ENCODE results near the gene PHKA1.
"Not testable (repeated sequence)": the region's sequence is repeated elsewhere in the genome, so short reads cannot be mapped to it uniquely, and the experiment has no call there.

The PHKA1 gene

DNA sequence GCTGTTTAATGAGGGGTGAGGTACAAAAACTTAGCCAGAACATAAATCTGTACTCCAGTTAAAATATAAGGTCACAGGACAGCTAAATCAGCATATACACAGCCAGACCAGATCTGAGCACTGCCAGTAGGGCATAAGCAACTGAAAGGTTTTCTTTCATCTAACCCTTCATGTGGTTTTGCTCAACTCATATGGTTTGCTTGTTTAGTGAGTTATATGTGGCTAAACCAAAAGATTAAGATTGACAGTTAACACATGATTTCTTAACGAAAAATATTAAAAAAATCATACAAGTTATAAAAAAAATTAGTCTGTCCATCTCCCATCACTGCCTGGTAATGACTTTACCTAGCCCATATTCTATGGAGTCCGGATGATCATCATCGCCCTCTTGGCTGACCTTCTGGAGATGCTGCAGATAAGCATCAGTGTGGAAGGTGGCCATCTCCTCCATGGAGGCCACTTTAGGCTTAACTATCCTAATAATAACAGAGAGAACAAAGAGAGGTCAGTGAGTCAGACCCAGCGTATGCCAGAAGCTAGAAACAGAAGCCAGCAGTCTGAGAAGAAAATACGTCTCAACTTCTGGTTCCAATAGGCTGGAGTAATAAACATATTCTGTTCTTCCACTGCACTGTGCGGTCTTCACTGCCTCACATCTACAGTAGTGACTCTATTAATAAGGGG is 145.6 kb downstream of the PHKA1 start:
- no peak for DNase-seq

DNA sequence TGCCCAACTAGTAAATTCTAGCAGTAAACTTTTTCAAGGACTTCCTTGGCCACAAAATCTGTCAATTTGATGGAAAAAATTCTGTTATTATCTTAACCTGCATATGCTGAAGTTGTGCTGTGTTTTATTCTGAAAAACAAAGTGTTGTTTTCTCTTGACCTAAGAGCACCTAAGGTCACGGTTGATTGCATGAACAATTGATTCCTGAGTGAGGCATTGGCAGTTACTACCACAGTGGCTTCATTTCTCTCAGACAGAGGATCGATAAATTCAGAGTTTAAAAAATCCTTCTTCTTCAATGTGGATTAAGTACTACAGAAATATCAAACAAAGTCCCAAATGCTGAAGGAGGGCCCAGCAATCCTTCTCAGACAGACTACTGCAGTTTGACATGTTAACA is 147.7 kb downstream of the PHKA1 start:
- DNase-seq, result no peak

DNA sequence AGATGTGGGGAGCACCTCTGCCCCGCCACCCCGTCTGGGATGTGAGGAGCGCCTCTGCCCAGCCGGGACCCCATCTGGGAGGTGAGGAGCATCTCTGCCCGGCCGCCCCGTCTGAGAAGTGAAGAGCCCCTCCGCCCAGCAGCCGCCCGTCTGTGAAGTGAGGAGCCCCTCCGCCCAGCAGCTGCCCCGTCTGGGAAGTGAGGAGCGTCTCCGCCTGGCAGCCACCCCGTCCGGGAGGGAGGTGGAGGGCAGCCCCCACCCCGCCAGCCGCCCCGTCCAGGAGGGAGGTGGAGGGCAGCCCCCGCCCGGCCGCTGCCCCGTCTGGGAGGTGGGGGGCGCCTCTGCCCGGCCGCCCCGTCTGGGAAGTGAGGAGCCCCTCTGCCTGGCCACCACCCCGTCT is 154.5 kb downstream of the PHKA1 start:
- not testable (repeated sequence) for DNase-seq

DNA sequence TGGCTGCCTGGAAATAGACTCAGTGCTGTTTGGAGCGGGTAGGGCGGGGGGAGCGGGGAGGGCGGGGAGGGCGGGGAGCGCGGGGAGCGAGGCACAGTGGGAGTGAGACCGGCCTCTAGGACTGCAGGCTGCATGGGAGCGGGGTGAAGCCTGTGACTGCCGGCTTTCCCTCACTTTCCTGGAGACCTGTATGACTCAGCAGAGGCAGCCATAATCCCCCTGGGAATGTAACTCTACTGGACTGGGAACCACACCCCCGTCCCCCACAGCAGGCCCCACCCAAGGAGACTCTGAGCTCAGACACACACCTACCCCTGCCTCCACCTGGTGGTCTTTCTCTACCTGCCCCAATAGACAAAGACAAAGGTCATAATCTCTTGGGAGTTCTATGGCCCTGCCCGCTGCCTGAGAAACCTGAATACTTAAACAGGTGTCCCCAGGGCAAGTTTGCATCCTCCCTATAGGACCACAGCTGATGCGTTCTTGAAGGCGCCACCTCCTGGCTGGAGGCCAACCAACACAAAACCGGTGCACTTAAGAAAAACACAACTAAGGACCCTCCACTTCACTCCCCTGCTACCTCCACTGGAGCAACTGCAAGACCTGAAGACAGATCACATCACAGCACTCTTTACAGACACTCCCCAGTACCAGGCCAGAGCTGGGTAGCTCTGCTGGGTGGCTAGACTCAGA is 159.5 kb downstream of the PHKA1 start:
- DNase-seq, result no peak

DNA sequence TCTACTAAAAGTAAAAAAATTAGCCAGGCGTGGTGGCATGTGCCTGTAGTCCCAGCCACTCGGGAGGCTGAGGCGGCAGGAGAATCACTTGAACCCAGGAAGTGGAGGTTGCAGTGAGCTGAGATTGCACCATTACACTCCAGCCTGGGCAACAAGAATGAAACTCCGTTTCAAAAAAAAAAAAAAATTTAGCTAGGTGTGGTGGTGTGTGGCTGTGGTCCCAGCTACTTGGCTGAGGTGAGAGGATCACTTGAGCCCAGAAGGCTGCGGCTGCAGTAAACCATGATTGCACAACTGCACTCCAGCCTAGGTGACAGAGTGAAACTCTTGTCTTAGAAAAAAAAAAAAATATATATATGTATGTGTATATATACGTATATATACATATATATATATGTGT is 161.7 kb downstream of the PHKA1 start:
- not testable (repeated sequence) for DNase-seq

DNA sequence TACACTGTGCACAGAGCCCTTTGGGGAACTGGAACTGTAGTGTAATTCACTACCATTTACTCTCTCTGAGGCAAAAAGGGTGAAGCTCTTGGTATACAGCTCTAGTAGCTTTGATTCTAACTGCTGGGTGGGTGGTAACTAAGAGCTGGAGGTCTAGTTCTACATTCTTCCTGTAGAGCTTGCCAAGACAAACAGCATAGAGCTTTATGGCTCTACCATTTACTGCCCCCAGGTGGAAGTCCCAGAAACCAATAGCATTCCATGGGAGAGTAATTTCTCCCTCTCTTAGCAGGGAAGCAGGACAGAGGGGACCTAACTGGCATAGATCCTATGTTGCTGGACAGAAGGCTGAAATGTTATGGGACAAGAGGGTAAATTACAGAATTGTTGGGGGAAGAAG is 168.1 kb downstream of the PHKA1 start:
- DNase-seq, result no peak

DNA sequence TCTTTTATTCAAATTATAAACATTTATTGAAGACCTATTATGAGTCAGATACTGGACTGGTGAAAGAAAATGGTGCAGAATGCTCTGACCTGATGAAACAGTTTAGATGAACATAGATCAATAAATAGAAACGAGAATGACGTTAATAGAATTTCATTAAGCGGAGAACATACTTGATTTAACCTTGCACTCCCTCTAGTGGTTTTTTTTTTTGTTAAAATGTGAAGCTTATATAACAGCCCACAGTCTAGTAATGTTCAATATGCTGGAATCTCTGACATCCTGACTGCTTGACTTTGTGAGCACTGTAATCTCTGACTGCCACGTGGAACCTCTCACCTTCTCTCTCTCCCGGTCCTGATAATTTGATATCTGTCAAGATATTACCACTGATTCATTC is 173.8 kb downstream of the PHKA1 start:
- DNase-seq, result no peak

DNA sequence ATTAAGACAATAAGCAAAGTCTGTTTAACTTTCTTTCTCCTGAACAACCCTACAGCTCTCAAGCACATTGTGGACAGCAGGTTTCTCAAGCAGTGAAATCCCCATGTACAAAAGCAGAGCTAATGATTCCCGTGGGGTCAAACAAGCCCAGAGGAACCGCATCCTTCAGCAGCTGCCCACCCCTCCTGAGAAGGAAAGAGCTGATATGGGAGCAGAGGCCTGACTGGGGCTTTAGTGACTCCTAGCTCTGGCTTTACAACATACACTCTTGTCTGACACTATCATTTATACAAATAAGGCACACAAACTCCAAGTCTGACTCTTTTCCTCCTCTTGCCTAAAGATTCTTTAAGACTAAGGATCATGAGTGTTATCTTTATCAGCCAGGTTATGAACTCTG is 174.3 kb downstream of the PHKA1 start:
- no peak for DNase-seq

DNA sequence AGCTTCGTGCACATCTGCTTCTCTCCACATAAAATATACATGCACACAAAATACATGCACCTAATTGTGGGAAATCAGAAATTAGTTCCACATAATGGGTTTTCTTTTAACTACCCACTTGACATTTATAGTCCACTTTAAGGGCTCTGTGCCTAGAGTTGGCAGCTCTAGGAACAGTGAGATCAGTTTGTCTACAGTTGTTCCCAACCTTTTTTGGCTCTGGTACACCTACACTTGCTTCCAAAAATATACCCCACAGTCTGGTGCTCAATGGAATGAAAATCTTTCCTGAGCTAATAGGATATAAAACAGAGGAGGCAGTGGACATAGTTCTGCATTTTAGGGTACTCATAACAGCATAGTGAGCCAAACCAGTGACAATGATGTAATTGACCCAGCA is 177.6 kb downstream of the PHKA1 start:
- DNase-seq, result no peak

DNA sequence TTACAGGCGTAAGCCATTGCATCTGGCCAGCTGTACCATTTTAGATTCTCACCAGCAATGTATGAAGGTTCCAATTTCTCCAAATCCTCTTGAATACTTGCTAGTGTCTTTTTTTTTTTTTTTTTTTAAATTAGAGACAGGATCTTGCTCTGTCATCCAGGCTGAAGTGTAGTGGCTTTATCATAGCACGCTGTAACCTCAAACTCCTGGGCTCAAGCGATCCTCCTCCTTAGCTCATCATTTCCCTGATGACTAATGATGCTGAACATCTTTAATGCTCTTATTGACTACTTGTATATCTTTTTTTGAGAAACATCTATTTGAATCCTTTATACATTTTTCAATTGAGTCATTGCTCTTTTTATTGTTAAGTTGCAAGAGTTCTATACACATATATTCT is 181.7 kb downstream of the PHKA1 start:
- DNase-seq, result no peak
